IPS-15b (cell line): ENCODE data around the gene CHTF18.
"Not testable (repeated sequence)": the region's sequence is repeated elsewhere in the genome, so short reads cannot be mapped to it uniquely, and the experiment has no call there.

Source experiments
- H3K27me3 ChIP-seq: one replicate; pipeline ENCODE4 v1.6.1; 2013; ENCODE audit warnings: low read length; ENCODE audit not compliant: control insufficient read depth, insufficient read depth
- H3K36me3 ChIP-seq: one replicate; pipeline ENCODE4 v1.6.1; 2013; ENCODE audit warnings: low read length; ENCODE audit not compliant: control insufficient read depth, insufficient read depth
- H3K4me1 ChIP-seq: one replicate; pipeline ENCODE4 v1.6.1; 2013; ENCODE audit warnings: mild to moderate bottlenecking, low read length; ENCODE audit not compliant: control insufficient read depth, insufficient read depth
- H3K4me3 ChIP-seq: one replicate; pipeline ENCODE4 v1.5.1; 2013; ENCODE audit warnings: low read depth, low read length
- H3K9ac ChIP-seq: one replicate; pipeline ENCODE4 v1.6.1; 2013; ENCODE audit warnings: low read depth, mild to moderate bottlenecking, low read length
- H3K9me3 ChIP-seq: one replicate; pipeline ENCODE4 v1.6.1; 2013; ENCODE audit warnings: mild to moderate bottlenecking, low read length; ENCODE audit not compliant: control insufficient read depth, insufficient read depth

Gene CHTF18

DNA sequence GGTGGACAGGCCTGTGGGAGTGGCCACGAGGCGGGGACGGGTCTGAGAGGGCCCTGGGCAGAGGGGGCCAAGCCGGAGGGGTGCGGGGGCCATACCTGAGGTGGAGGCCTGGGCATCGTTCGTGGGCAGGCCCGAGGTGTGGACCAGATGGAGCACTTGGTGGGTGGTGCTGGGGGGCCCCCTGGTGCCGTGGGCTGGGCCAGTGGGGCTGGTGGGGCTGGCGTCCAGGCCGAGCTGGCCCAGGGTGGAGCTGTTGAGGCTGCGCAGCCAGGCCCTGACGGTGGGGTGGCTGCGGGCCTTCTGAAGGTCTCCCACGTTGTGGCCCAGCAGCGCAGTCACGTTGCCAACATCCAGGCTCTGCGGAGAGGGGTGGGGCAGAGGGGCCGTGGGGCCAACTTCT lies 18.5 kb upstream of the CHTF18 start:
- Histone ChIP-seq H3K27me3 (no peaks in the 10 kb centered on the region), H3K4me3 (no peak overlapping the region), H3K4me1 (no peaks in the 10 kb centered on the region), H3K9me3 (no peaks in the 10 kb centered on the region), H3K9ac (no peak overlapping the region), H3K36me3 (no peaks in the 10 kb centered on the region)

- H3K4me1 ChIP-seq, result no peaks in the 10 kb centered on the region
- H3K27me3 ChIP-seq, result no peaks in the 10 kb centered on the region
- no peak overlapping the region for H3K9ac ChIP-seq
- H3K36me3 ChIP-seq, result no peaks in the 10 kb centered on the region
- no peak overlapping the region for H3K4me3 ChIP-seq
- H3K9me3 ChIP-seq, result no peaks in the 10 kb centered on the region
These were observed 18.0 kb upstream of the CHTF18 start for GRCh38 chr16:770411-770810.

- no peak overlapping the region for H3K9ac ChIP-seq
- H3K27me3 ChIP-seq, result no peaks in the 10 kb centered on the region
- H3K4me1 ChIP-seq, result no peaks in the 10 kb centered on the region
- H3K36me3 ChIP-seq, result no peaks in the 10 kb centered on the region
- no peak overlapping the region for H3K4me3 ChIP-seq
- H3K9me3 ChIP-seq, result no peaks in the 10 kb centered on the region
These were observed 15.5 kb upstream of the CHTF18 start for GRCh38 chr16:772959-773358.

DNA sequence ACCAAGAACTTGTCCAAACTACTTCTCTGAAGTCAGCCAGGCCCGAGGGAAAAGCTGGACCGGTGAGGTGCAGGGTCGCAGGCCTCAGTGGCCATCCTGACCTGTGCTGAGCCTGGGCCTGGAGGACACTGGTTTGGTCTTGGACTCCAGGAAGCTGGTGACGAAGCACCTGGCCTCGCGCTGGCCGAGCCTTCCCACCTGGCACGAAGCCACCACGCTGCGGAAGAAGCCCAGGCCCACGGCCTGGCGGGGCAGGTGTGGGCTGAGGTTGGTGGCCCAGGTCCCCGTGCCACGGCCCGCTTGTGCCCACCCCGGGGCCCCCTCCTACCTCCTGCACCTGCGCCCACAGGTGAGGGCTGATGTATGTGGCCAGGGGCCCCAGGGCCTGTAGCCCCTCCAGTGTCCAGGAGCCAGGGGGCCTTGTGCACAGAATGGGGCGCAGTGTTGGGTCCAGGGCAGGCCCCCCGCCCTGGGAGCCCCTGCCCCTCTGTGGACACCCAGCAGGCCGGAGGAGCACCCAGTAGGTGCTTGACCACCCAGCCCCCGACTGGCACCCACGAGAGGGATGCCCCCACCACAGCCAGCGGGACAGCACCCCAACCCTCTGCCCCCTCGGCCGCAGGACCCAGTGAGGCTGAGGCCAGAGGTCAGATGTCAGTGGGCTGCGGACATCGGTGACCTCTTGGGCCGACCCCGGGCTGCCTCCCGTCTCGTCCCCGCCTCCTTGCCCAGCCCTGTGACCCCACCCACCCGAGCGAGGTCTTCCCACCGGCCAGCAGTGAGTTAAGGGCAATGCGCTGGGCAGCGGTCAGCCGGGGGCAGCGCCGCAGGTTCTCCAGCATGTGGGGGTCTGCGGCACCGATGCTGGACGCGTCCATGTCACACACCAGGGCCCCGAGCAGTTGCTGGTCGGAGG lies 14.1 kb upstream of the CHTF18 start:
- Histone ChIP-seq H3K27me3 (peaks cover 2% of the 10 kb centered on the region), H3K4me1 (no peaks in the 10 kb centered on the region), H3K9me3 (no peaks in the 10 kb centered on the region), H3K4me3 (no peak overlapping the region), H3K9ac (no peak overlapping the region), H3K36me3 (no peaks in the 10 kb centered on the region)

- Histone ChIP-seq H3K9me3 (no peaks in the 10 kb centered on the region), H3K4me3 (no peak overlapping the region), H3K36me3 (no peaks in the 10 kb centered on the region), H3K9ac (no peak overlapping the region), H3K27me3 (peaks cover 2% of the 10 kb centered on the region), H3K4me1 (no peaks in the 10 kb centered on the region)
These were observed 13.1 kb upstream of the CHTF18 start for GRCh38 chr16:775236-775796.

DNA sequence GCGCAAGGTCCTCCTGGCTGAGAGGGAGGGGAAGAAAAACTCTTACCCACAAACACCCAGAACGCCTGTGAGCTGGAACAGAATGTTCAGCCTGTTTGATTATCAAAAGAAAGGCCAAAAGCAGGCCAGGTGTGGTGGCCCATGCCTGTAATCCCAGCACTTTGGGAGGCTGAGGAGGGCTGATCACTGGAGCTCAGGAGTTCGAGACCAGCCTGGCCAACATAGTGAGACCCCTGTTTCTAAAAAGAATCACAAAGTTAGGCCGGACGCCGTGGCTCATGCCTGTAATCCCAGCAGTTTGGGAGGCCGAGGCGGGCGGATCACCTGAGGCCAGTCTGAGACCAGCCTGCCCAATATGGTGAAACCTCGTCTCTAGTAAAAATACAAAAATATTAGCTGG lies 12.1 kb upstream of the CHTF18 start:
- not testable (repeated sequence) for H3K4me1 ChIP-seq

DNA sequence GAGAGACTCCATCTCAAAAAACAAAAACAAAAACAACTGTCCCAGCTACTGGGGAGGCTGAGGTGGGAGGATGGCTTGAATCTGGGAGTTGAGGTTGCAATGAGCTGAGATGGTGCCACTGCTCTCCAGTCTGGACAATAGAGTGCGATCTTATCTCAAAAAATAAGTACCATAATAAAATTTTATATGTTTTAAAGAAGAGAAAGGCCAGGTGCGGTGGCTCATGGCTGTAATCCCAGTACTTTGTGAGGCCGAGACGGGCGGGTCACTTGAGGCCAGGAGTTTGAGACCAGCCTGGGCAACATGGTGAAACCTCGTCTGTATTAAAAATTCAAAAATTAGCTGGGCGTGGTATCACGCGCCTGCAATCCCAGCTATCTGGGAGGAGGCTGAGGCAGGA lies 11.6 kb upstream of the CHTF18 start:
- peaks cover 2% of the 10 kb centered on the region for H3K27me3 ChIP-seq
- no peaks in the 10 kb centered on the region for H3K4me1 ChIP-seq
- H3K36me3 ChIP-seq, result no peaks in the 10 kb centered on the region
- H3K9ac ChIP-seq, result no peak overlapping the region
- no peaks in the 10 kb centered on the region for H3K9me3 ChIP-seq
- no peak overlapping the region for H3K4me3 ChIP-seq

More for the DNA sequence above, 12.1 kb upstream of the CHTF18 start:
- not testable (repeated sequence) for H3K4me3 ChIP-seq, H3K27me3 ChIP-seq, H3K36me3 ChIP-seq, H3K9ac ChIP-seq, H3K9me3 ChIP-seq

DNA sequence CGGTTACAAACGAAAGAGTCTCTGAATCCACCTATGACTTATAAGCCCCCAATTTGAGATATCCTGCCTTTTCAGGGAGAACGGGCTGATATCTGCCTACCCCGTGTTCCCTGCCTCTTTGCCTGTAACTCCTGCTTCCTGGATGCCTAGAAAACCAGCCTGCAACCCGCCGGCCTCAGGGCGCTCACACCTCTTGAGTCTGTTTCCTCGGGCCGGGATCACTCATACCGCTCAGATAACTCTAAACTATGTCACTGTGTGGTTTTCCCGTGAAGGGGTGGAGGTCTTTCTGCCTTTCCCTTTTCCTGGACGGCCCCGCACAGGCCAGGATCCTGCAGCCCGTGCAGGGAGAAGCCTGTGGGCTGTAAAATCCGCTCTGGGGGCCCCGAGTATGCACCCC lies 10.6 kb upstream of the CHTF18 start:
- Histone ChIP-seq H3K9me3 (no peaks in the 10 kb centered on the region), H3K4me3 (no peak overlapping the region), H3K36me3 (no peaks in the 10 kb centered on the region), H3K27me3 (peaks cover 2% of the 10 kb centered on the region), H3K4me1 (no peaks in the 10 kb centered on the region), H3K9ac (no peak overlapping the region)

- H3K4me1 ChIP-seq, result no peaks in the 10 kb centered on the region
- peaks cover 2% of the 10 kb centered on the region for H3K27me3 ChIP-seq
- H3K36me3 ChIP-seq, result no peaks in the 10 kb centered on the region
- H3K9ac ChIP-seq, result no peak overlapping the region
- no peak overlapping the region for H3K4me3 ChIP-seq
- no peaks in the 10 kb centered on the region for H3K9me3 ChIP-seq
These were observed 10.0 kb upstream of the CHTF18 start for GRCh38 chr16:778447-778846.

GRCh38 chr16:778909-779527 lies 9.4 kb upstream of the CHTF18 start:
- no peak overlapping the region for H3K4me3 ChIP-seq
- H3K9ac ChIP-seq, result no peak overlapping the region
- H3K36me3 ChIP-seq, result no peaks in the 10 kb centered on the region
- no peaks in the 10 kb centered on the region for H3K4me1 ChIP-seq
- H3K9me3 ChIP-seq, result no peaks in the 10 kb centered on the region
- peaks cover 2% of the 10 kb centered on the region for H3K27me3 ChIP-seq

DNA sequence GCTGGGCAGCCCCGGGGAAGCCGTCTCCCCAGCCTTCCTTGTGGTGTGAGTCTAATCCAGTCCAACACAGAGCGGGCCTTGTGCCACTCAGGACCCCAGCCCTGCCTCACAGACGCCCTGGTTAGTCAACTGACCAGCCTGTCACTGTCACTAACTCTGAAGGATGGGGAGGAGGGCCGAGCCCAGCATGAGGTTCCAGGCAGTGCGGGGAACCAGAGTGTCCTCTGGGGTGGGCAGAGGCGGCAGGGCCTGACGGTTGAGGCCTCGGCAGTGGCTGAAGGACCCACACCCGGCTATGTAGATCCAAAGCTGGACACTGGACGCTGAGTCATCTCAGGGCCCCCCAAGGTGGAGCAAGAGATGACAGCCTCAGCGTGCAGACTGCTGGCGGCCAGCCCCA lies 8.9 kb upstream of the CHTF18 start:
- Histone ChIP-seq H3K9ac (no peak overlapping the region), H3K4me1 (no peaks in the 10 kb centered on the region), H3K9me3 (no peaks in the 10 kb centered on the region), H3K4me3 (no peak overlapping the region), H3K27me3 (peaks cover 2% of the 10 kb centered on the region), H3K36me3 (no peaks in the 10 kb centered on the region)

- H3K4me3 ChIP-seq, result no peak overlapping the region
- H3K36me3 ChIP-seq, result no peaks in the 10 kb centered on the region
- H3K27me3 ChIP-seq, result peaks cover 2% of the 10 kb centered on the region
- no peaks in the 10 kb centered on the region for H3K4me1 ChIP-seq
- H3K9me3 ChIP-seq, result no peaks in the 10 kb centered on the region
- no peak overlapping the region for H3K9ac ChIP-seq
These were observed 8.1 kb upstream of the CHTF18 start for GRCh38 chr16:780296-780695.
